PFSK-1 (cell line): ENCODE results near the gene UCHL3.

ENCODE experiments used
- FOXP2 ChIP-seq: optimal IDR thresholded peaks from 2 replicates; pipeline ENCODE3; 2011; ENCODE audit warnings: borderline replicate concordance, control low read depth, inconsistent platforms; ENCODE audit not compliant: insufficient read depth; ENCODE audit errors: extremely low read length, extremely low read depth
- POLR2AphosphoS5 ChIP-seq: IDR thresholded peaks from 2 replicates; pipeline ENCODE4 v1.6.1; 2012; ENCODE audit warnings: low read depth, mild to moderate bottlenecking, control low read depth, low read length, moderate library complexity
- REST ChIP-seq, 2 experiments: IDR thresholded peaks; 2 replicates each; pipeline versions ENCODE4 v1.6.1 to v1.8.0; 2011 to 2012; ENCODE audit warnings: low read depth in 2 of 2, low read length in 2 of 2, control low read depth in 1 of 2, inconsistent platforms in 1 of 2, mild to moderate bottlenecking in 1 of 2, moderate library complexity in 1 of 2; ENCODE audit not compliant: insufficient read depth in 1 of 2
- SIN3A ChIP-seq: IDR thresholded peaks from 2 replicates; pipeline ENCODE4 v1.6.1; 2012; ENCODE audit warnings: mild to moderate bottlenecking, low read length, moderate library complexity, borderline replicate concordance; ENCODE audit not compliant: insufficient read depth
- TAF1 ChIP-seq: IDR thresholded peaks from 2 replicates; pipeline ENCODE4 v1.6.1; 2012; ENCODE audit warnings: low read length, control low read depth, borderline replicate concordance; ENCODE audit not compliant: insufficient read depth

The UCHL3 gene

GRCh38 chr13:75639454-75639853, 89.9 kb downstream of the UCHL3 start:
- TF ChIP-seq SIN3A = no peak
- TF ChIP-seq REST (IDR thresholded peaks at IDR 0.05; ENCODE audit: insufficient read depth in 1 of 2, low read depth in 2 of 2, low read length in 2 of 2) = no peak

- TF ChIP-seq REST (IDR thresholded peaks at IDR 0.05; ENCODE audit: insufficient read depth in 1 of 2, low read depth in 2 of 2, low read length in 2 of 2) = no peak
- TF ChIP-seq FOXP2 = no peak
- TF ChIP-seq TAF1 = no peak
- TF ChIP-seq SIN3A = no peak
- no peak for TF ChIP-seq POLR2AphosphoS5
Observed at GRCh38 chr13:75641026-75641425, 91.4 kb downstream of the UCHL3 start.

- TF ChIP-seq TAF1 = no peak
- TF ChIP-seq SIN3A = no peak
- TF ChIP-seq REST (IDR thresholded peaks at IDR 0.05; ENCODE audit: insufficient read depth in 1 of 2, low read depth in 2 of 2, low read length in 2 of 2) = no peak
- TF ChIP-seq FOXP2 = no peak
- TF ChIP-seq POLR2AphosphoS5 = no peak
Observed at GRCh38 chr13:75643182-75643581, 93.6 kb downstream of the UCHL3 start.

GRCh38 chr13:75643693-75644092, 94.1 kb downstream of the UCHL3 start:
- no peak for TF ChIP-seq SIN3A
- TF ChIP-seq REST (IDR thresholded peaks at IDR 0.05; ENCODE audit: insufficient read depth in 1 of 2, low read depth in 2 of 2, low read length in 2 of 2) = no peak
- no peak for TF ChIP-seq TAF1
- TF ChIP-seq FOXP2 = no peak
- no peak for TF ChIP-seq POLR2AphosphoS5

- TF ChIP-seq POLR2AphosphoS5 = no peak
- TF ChIP-seq FOXP2 = no peak
- no peak for TF ChIP-seq SIN3A
- no peak for TF ChIP-seq REST (IDR thresholded peaks at IDR 0.05; ENCODE audit: insufficient read depth in 1 of 2, low read depth in 2 of 2, low read length in 2 of 2)
Observed at GRCh38 chr13:75645141-75645540, 95.5 kb downstream of the UCHL3 start.
